Mucosa of descending colon (tissue), 3 donors: ENCODE results near the gene CD74. TPM values are rescaled to one million over a fixed set of nuclear protein-coding genes. Genes with fewer than 3 reads are reported as not detected.

Experiments used
- ATAC-seq: fragments of 200-7000 bp; cut with Tn5 transposase; one replicate; pipeline ENCODE4 v1.9.1; 2020; ENCODE audit warnings: mild to moderate bottlenecking, moderate library complexity
- DNase-seq, 3 donors: peaks; one replicate each; pipeline ENCODE4 v3.0.0-alpha.2; 2020
- H3K36me3 ChIP-seq: fragments of 200-600 bp; one replicate; pipeline ENCODE4 v1.8.0; 2021; ENCODE audit warnings: low read depth, mild to moderate bottlenecking
- H3K4me1 ChIP-seq: fragments of 200-600 bp; one replicate; pipeline ENCODE4 v1.8.0; 2021; ENCODE audit warnings: low read depth, mild to moderate bottlenecking
- H3K4me3 ChIP-seq: fragments of 200-600 bp; one replicate; pipeline ENCODE4 v1.8.0; 2021; ENCODE audit warnings: mild to moderate bottlenecking
- H3K9me3 ChIP-seq: fragments of 200-600 bp; one replicate; pipeline ENCODE4 v1.8.0; 2021; ENCODE audit warnings: mild to moderate bottlenecking
- CTCF ChIP-seq: fragments of 200-600 bp; IDR thresholded peaks from one replicate; pipeline ENCODE4 v1.8.0; 2022; ENCODE audit warnings: antibody characterized with exemption, mild to moderate bottlenecking
- intact Hi-C, 2 donors: fragments of 100-400 bp; cut with DNase I in 1 of 2; cut with micrococcal nuclease in 1 of 2; formaldehyde crosslinking; loops; one replicate each; pipeline versions ENCODE4 v1.11.0 to v1.11.1; 2022; cut with DNase I, micrococcal nuclease
- total RNA-seq, 3 donors: library from RNA; stranded (reverse); fragmentation: NEBNext Ultra II Directional in 2 of 3; extraction: Animal tissue kit (Norgen Biotek cat#: 25700) in 2 of 3; gene quantifications; one replicate each; pipeline versions ENCODE4 v1.2.1 to v1.2.4, GENCODE V29; 2021 to 2023
- donor health status: DM: no; HTN: no; CAD: no; lungs with moderate emphysema.
- donor health status: DM: no; HTN: no; CAD: no.
- donor health status: DM: no; HTN: yes; CAD: no.

Gene CD74
- total RNA-seq, 3 donors from 2014 or later = 198 to 1,033 (median 284) TPM

GRCh38 chr5:150440948-150441812 is 28.5 kb upstream of the CD74 start:
- no peak for TF ChIP-seq CTCF
- no peaks in the 10 kb centered on the region for H3K4me1 ChIP-seq
- H3K4me3 ChIP-seq = no peak overlapping the region
- intact Hi-C loops = no loop called here
- H3K9me3 ChIP-seq = no peaks in the 10 kb centered on the region
- ATAC-seq (peak; percentile 4), DNase-seq (no peak)
- H3K36me3 ChIP-seq = peaks cover 6% of the 10 kb centered on the region

- intact Hi-C loops = no loop called here
- ATAC-seq (peak; percentile 46), DNase-seq (no peak)
- H3K9me3 ChIP-seq = no peaks in the 10 kb centered on the region
- H3K4me1 ChIP-seq = no peaks in the 10 kb centered on the region
- no peak for TF ChIP-seq CTCF
- no peaks in the 10 kb centered on the region for H3K36me3 ChIP-seq
- H3K4me3 ChIP-seq = no peak overlapping the region
Observed at GRCh38 chr5:150438873-150439546, 26.3 kb upstream of the CD74 start.

GRCh38 chr5:150436141-150436680 is 23.5 kb upstream of the CD74 start:
- Histone ChIP-seq H3K36me3 (no peaks in the 10 kb centered on the region), H3K9me3 (no peaks in the 10 kb centered on the region), H3K4me3 (no peak overlapping the region), H3K4me1 (no peaks in the 10 kb centered on the region)
- intact Hi-C loops = no loop called here
- ATAC-seq = peak; percentile 97
- peak; percentile 82 to 99 (median 83) for DNase-seq
- peak; percentile 71 for TF ChIP-seq CTCF

- H3K9me3 ChIP-seq = no peaks in the 10 kb centered on the region
- no peaks in the 10 kb centered on the region for H3K36me3 ChIP-seq
- H3K4me3 ChIP-seq = no peak overlapping the region
- DNase-seq (no peak), ATAC-seq (no peak)
- intact Hi-C loops = no loop called here
- no peak for TF ChIP-seq CTCF
- H3K4me1 ChIP-seq = no peaks in the 10 kb centered on the region
Observed at GRCh38 chr5:150434464-150434863, 21.8 kb upstream of the CD74 start.

GRCh38 chr5:150431574-150431973 is 18.9 kb upstream of the CD74 start:
- Histone ChIP-seq H3K4me1 (no peaks in the 10 kb centered on the region), H3K36me3 (no peaks in the 10 kb centered on the region), H3K4me3 (no peak overlapping the region), H3K9me3 (no peaks in the 10 kb centered on the region)
- ATAC-seq (no peak), DNase-seq (no peak)
- no peak for TF ChIP-seq CTCF
- intact Hi-C loops = no loop called here
